GM21717 (cell line): ENCODE results near the gene IMMP2L.

ENCODE experiments used
- ATAC-seq: cut with Tn5 transposase; IDR thresholded peaks from one replicate; pipeline ENCODE4 v1.9.1; 2021; ENCODE audit warnings: mild to moderate bottlenecking, moderate library complexity; ENCODE audit not compliant: unreplicated experiment

IMMP2L gene

GRCh38 chr7:111560773-111561653 is 1.3 kb downstream of the IMMP2L start:
- no peak for ATAC-seq

GRCh38 chr7:111558991-111559390 is 3.3 kb downstream of the IMMP2L start:
- ATAC-seq: peak; percentile 56

DNA sequence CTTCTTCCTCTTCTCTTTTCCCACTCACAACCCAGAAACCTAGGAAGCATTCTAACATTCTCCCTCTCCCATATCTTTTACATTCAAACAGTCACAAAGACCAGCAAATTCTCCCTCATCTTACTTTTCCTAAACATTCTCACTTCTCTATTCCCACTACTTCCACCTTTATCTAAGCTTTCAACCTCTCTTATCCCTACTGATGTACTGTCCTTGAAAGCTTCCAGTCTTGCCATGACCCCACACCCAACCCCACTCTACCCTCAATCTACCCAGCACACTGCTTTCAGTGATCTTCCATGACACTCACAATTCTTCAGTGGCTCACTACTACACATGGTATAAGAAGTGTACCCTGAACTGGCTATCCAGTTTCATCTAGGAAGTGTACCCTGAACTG is 5.3 kb downstream of the IMMP2L start:
- ATAC-seq: no peak

GRCh38 chr7:111554086-111554485 is 8.2 kb downstream of the IMMP2L start:
- no peak for ATAC-seq

- no peak for ATAC-seq
These were observed 21.2 kb downstream of the IMMP2L start for GRCh38 chr7:111541067-111541466.

- ATAC-seq: no peak
These were observed 22.0 kb downstream of the IMMP2L start for GRCh38 chr7:111540199-111540815.

- no peak for ATAC-seq
These were observed 25.2 kb downstream of the IMMP2L start for GRCh38 chr7:111537134-111537533.

GRCh38 chr7:111535142-111535870 is 27.0 kb downstream of the IMMP2L start:
- no peak for ATAC-seq

DNA sequence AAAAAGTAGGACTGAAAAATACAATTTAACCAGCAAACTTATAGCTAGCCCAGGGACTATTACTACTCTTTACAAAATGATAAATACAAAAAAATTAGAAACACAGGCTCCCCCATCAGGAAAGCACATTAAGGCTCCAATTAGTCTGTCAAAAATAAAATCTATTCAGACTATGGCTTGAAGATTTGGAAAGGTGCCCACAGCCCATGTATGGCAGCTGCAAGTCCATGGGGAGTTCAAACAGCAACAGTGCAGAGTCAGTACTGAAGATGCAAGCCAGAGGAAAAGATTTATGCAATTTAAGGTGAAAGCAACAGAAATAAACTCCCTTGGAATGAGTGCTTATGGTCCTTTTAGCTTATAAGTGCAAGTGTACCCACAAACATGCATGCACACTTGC is 29.7 kb downstream of the IMMP2L start:
- ATAC-seq: no peak

GRCh38 chr7:111531993-111532392 is 30.3 kb downstream of the IMMP2L start:
- no peak for ATAC-seq

- ATAC-seq: no peak
These were observed 32.0 kb downstream of the IMMP2L start for GRCh38 chr7:111530356-111530668.

- no peak for ATAC-seq
These were observed 32.6 kb downstream of the IMMP2L start for GRCh38 chr7:111529507-111530355.

- peak; percentile 75 for ATAC-seq
These were observed 34.0 kb downstream of the IMMP2L start for GRCh38 chr7:111528331-111528730.

DNA sequence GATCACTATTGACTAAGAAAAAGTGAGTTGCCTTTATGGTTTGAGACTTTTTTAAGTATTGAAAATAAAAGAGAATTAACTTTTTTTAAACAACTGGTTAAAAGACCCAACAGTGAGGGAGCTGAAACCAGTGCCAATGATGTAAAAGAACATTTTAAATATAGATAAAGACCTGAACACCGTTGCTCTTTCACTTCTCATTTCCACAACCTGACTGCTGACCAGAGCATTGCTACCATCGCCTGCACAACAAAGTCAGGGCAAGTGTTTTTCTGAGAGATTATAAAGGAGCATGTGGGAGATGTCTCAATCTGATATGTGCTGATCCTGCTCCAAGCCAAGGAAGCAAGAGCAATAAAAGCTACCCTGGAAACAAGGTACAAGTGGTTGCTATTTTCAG is 34.7 kb downstream of the IMMP2L start:
- ATAC-seq: peak; percentile 87

DNA sequence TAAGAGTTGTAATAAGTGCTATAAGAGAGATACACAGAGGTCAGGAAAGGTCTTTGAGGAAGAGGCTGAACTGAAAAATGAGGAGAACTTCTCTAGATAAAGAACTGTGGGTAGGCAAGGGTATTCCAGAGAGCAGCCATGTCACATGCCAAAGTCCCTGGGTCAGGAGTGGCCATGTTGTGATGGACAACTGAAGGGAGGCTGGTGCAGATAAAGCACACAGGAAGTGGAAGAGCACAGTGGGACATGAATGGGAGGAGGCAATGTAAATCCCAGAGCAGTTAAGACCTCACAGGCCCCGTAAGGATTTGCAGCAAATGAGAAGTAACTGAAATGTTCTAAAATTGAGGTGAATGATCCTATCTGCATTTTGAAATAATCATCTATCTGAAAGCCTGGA is 37.2 kb downstream of the IMMP2L start:
- ATAC-seq: no peak

- ATAC-seq: no peak
These were observed 40.6 kb downstream of the IMMP2L start for GRCh38 chr7:111521660-111522059.

- no peak for ATAC-seq
These were observed 44.0 kb downstream of the IMMP2L start for GRCh38 chr7:111518264-111518663.

DNA sequence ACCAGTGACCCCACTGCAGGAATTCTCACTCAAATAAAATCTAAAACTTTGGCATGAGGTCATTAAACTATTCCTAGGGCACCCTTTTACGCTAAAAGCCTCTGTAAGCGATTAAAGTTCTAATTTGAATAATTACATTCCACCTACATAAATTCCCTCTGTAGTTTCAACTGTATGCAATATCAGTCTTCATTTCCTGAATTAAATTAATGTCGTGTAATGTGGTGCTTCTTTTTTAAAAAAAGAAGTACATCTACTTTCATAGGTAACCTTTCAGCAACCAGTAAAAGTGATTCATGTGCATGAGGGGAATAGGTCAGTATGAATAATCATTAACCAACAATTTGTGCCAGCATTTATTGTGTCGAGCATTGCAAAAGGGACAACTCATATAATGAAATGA is 44.7 kb downstream of the IMMP2L start:
- no peak for ATAC-seq

- no peak for ATAC-seq
These were observed 45.7 kb downstream of the IMMP2L start for GRCh38 chr7:111516612-111517011.

- no peak for ATAC-seq
These were observed 48.7 kb downstream of the IMMP2L start for GRCh38 chr7:111513566-111513965.

DNA sequence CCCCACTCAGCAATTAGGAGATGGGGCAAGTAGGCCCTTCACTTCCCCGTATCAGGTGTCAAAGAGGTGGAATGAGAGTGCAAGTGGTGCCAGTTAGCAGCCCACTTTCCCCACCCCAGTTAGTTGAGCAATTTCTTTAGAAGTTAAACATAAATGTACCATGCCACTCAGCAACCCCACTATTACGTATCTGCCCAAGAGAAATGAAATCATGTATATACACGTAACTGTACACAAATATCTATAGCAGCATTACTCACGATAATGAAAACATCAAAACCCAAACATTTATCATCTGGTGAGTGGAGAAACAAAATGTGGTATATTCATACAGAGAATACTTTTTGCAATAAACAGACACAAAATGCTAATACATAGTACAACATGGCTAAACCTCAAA is 50.4 kb downstream of the IMMP2L start:
- no peak for ATAC-seq
